H9 (cell line): ENCODE measurements around the gene ZBTB16. TPM values are rescaled to one million over a fixed set of nuclear protein-coding genes. Genes with fewer than 3 reads are reported as not detected.

Source experiments
- DNase-seq: peaks from one replicate; pipeline ENCODE4 v3.0.0-alpha.2; 2017
- H2AFZ ChIP-seq: one replicate; pipeline ENCODE4 v1.6.1; 2013; ENCODE audit warnings: mild to moderate bottlenecking, low read length, control low read depth, moderate library complexity
- H2AK5ac ChIP-seq: 2 replicates; pipeline ENCODE4 v1.6.1; 2013; ENCODE audit warnings: low read length, control low read depth, mixed read lengths; ENCODE audit not compliant: insufficient read length
- H2BK120ac ChIP-seq: one replicate; pipeline ENCODE4 v1.6.1; 2013; ENCODE audit warnings: low read depth, mild to moderate bottlenecking, low read length, control low read depth, inconsistent platforms; ENCODE audit not compliant: poor library complexity, severe bottlenecking
- H2BK12ac ChIP-seq: 2 replicates; pipeline ENCODE4 v1.6.1; 2013; ENCODE audit warnings: low read length, control low read depth, mixed read lengths, low read depth; ENCODE audit not compliant: insufficient read length
- H2BK15ac ChIP-seq: 2 replicates; pipeline ENCODE4 v1.6.1; 2013; ENCODE audit warnings: low read depth, low read length, control low read depth
- H2BK20ac ChIP-seq: one replicate; pipeline ENCODE4 v1.6.1; 2013; ENCODE audit warnings: low read depth, mild to moderate bottlenecking, low read length, control low read depth, inconsistent platforms; ENCODE audit not compliant: poor library complexity, severe bottlenecking
- H2BK5ac ChIP-seq: 2 replicates; pipeline ENCODE4 v1.6.1; 2013; ENCODE audit warnings: low read length, control low read depth, mixed read lengths; ENCODE audit not compliant: insufficient read length
- H3K14ac ChIP-seq: 2 replicates; pipeline ENCODE4 v1.6.1; 2013; ENCODE audit warnings: low read length, control low read depth; ENCODE audit not compliant: insufficient read depth
- H3K18ac ChIP-seq: 2 replicates; pipeline ENCODE4 v1.6.1; 2013; ENCODE audit warnings: low read depth, mild to moderate bottlenecking, mixed read lengths, low read length, control low read depth; ENCODE audit not compliant: insufficient read length
- H3K23ac ChIP-seq: 2 replicates; pipeline ENCODE4 v1.6.1; 2013; ENCODE audit warnings: low read length, control low read depth, mixed read lengths, low read depth; ENCODE audit not compliant: insufficient read length
- H3K23me2 ChIP-seq: 2 replicates; pipeline ENCODE4 v1.6.1; 2013; ENCODE audit warnings: low read depth, mild to moderate bottlenecking, mixed read lengths, low read length, control low read depth; ENCODE audit not compliant: insufficient read length, poor library complexity, severe bottlenecking
- H3K27ac ChIP-seq: 2 replicates; pipeline ENCODE4 v1.5.1; 2013; ENCODE audit warnings: low read length, control low read depth, mixed read lengths, low read depth; ENCODE audit not compliant: insufficient read length
- H3K27me3 ChIP-seq: 2 replicates; pipeline ENCODE4 v1.6.1; 2013; ENCODE audit warnings: low read length, control low read depth, inconsistent platforms; ENCODE audit not compliant: insufficient read depth
- H3K4ac ChIP-seq: 2 replicates; pipeline ENCODE4 v1.6.1; 2013; ENCODE audit warnings: low read depth, mild to moderate bottlenecking, control low read depth, inconsistent platforms, low read length, moderate library complexity
- H3K4me1 ChIP-seq: 2 replicates; pipeline ENCODE4 v1.6.1; 2013; ENCODE audit warnings: low read length, control low read depth, inconsistent platforms; ENCODE audit not compliant: insufficient read depth
- H3K4me2 ChIP-seq: 2 replicates; pipeline ENCODE4 v1.6.1; 2013; ENCODE audit warnings: low read length, control low read depth, mixed read lengths; ENCODE audit not compliant: insufficient read length, insufficient read depth
- H3K56ac ChIP-seq: 2 replicates; pipeline ENCODE4 v1.6.1; 2013; ENCODE audit warnings: low read depth, mild to moderate bottlenecking, mixed read lengths, low read length, control low read depth; ENCODE audit not compliant: insufficient read length
- H3K79me1 ChIP-seq: 2 replicates; pipeline ENCODE4 v1.6.1; 2013; ENCODE audit warnings: low read depth, mild to moderate bottlenecking, moderate library complexity, low read length, control low read depth, inconsistent platforms; ENCODE audit not compliant: insufficient read depth, poor library complexity, severe bottlenecking
- H3K79me2 ChIP-seq: 2 replicates; pipeline ENCODE4 v1.6.1; 2013; ENCODE audit warnings: low read length, control low read depth, inconsistent platforms; ENCODE audit not compliant: insufficient read depth
- H3K9ac ChIP-seq: 2 replicates; pipeline ENCODE4 v1.6.1; 2013; ENCODE audit warnings: low read length, control low read depth, mixed read lengths; ENCODE audit not compliant: insufficient read length; ENCODE audit errors: extremely low read depth
- H3K9me3 ChIP-seq: one replicate; pipeline ENCODE4 v1.6.1; 2013; ENCODE audit warnings: low read depth, low read length, inconsistent platforms; ENCODE audit not compliant: control insufficient read depth
- H3T11ph ChIP-seq: one replicate; pipeline ENCODE4 v1.6.1; 2013; ENCODE audit warnings: mild to moderate bottlenecking, low read length, control low read depth, inconsistent platforms
- H4K20me1 ChIP-seq: one replicate; pipeline ENCODE4 v1.6.1; 2013; ENCODE audit not compliant: control insufficient read depth, insufficient read length, insufficient read depth
- H4K5ac ChIP-seq: 2 replicates; pipeline ENCODE4 v1.6.1; 2013; ENCODE audit warnings: low read depth, mild to moderate bottlenecking, mixed read lengths, low read length, control low read depth; ENCODE audit not compliant: insufficient read length
- H4K8ac ChIP-seq: replicated peaks from 2 replicates; pipeline ENCODE4 v1.6.1; 2013; ENCODE audit warnings: low read length, control low read depth, mixed read lengths, low read depth; ENCODE audit not compliant: insufficient read length
- H4K91ac ChIP-seq: 2 replicates; pipeline ENCODE4 v1.6.1; 2013; ENCODE audit warnings: low read depth, mild to moderate bottlenecking, moderate library complexity, mixed read lengths, low read length, control low read depth; ENCODE audit not compliant: insufficient read length
- H3K27ac Mint-ChIP-seq, 3 experiments: 2 replicates in 2 of 3; 3 replicates in 1 of 3; pipeline ENCODE4 v1.8.0; 2020 to 2021; ENCODE audit warnings: mixed read lengths in 3 of 3, mild to moderate bottlenecking in 1 of 3, moderate library complexity in 1 of 3
- H3K27me3 Mint-ChIP-seq: 2 replicates; pipeline ENCODE4 v1.8.0; 2021; ENCODE audit warnings: low read depth, mild to moderate bottlenecking, moderate library complexity, mixed read lengths
- H3K36me3 Mint-ChIP-seq, 3 experiments: 2 replicates in 2 of 3; 3 replicates in 1 of 3; pipeline ENCODE4 v1.8.0; 2020 to 2021; ENCODE audit warnings: low read depth in 3 of 3, mixed read lengths in 3 of 3; ENCODE audit not compliant: insufficient read depth in 1 of 3
- H3K4me1 Mint-ChIP-seq, 2 experiments: 2 replicates each; pipeline ENCODE4 v1.8.0; 2020; ENCODE audit warnings: mixed read lengths in 2 of 2
- H3K4me3 Mint-ChIP-seq, 2 experiments: 2 replicates in 1 of 2; 3 replicates in 1 of 2; pipeline ENCODE4 v1.8.0; 2020 to 2021; ENCODE audit warnings: mild to moderate bottlenecking in 2 of 2, mixed read lengths in 2 of 2, moderate library complexity in 1 of 2
- H3K9me3 Mint-ChIP-seq, 2 experiments: 2 replicates in 1 of 2; 3 replicates in 1 of 2; pipeline ENCODE4 v1.8.0; 2020; ENCODE audit warnings: mild to moderate bottlenecking in 2 of 2, mixed read lengths in 2 of 2, moderate library complexity in 1 of 2
- WGBS: extraction: QIAGEN DNeasy Blood & Tissue Kit; methylation state at CpG from one replicate; pipeline ENCODE4 v1.1.7; 2013; ENCODE audit warnings: missing lambda C conversion rate, low lambda C conversion rate, mixed read lengths; ENCODE audit not compliant: insufficient read length; ENCODE audit errors: extremely low coverage; 5-methylcytosine and 5-hydroxymethylcytosine counted together
- total RNA-seq: library from RNA; stranded (reverse); gene quantifications from 2 replicates; pipeline ENCODE4 v1.2.1, GENCODE V29; 2021
- TF ChIP-seq, protein P1 (sequence below): fragments of 200-600 bp; sonication (generic); conservative IDR thresholded peaks from 3 replicates; pipeline ENCODE4 v1.8.0; 2021; ENCODE audit warnings: antibody characterized with exemption, mild to moderate bottlenecking

Gene ZBTB16
- total RNA-seq, 1 experiment from 2014 or later, result not detected

GRCh38 chr11:114152785-114153184 is 93.3 kb downstream of the ZBTB16 start:
- H3K9me3 ChIP-seq, result no peaks in the 10 kb centered on the region
- no peak overlapping the region for H4K5ac ChIP-seq
- H3K56ac ChIP-seq, result no peak overlapping the region
- H3K4me1 ChIP-seq, result no peaks in the 10 kb centered on the region
- H3K27ac ChIP-seq, result no peak overlapping the region
- no peaks in the 10 kb centered on the region for H3K79me2 ChIP-seq
- Mint-ChIP-seq H3K4me1 (peaks cover 0 to 4% of the 10 kb centered on the region in 2 experiments; a peak in 1 of 4 replicates), H3K9me3 (no peaks in the 10 kb centered on the region), H3K36me3 (no peaks in the 10 kb centered on the region; a peak in 1 of 7 replicates), H3K27ac (no peak overlapping the region), H3K4me3 (no peak overlapping the region), H3K27me3 (peaks cover 17% of the 10 kb centered on the region)
- H3K9ac ChIP-seq, result no peak overlapping the region
- no peaks in the 10 kb centered on the region for H4K20me1 ChIP-seq
- no peak overlapping the region for H2BK15ac ChIP-seq
- H2BK20ac ChIP-seq, result no peak overlapping the region
- H2BK5ac ChIP-seq, result no peak overlapping the region
- H3K23ac ChIP-seq, result no peak overlapping the region
- no peak overlapping the region for H2BK12ac ChIP-seq
- H3K27me3 ChIP-seq, result no peaks in the 10 kb centered on the region; the same call in 1 of the 2 replicates
- no peaks in the 10 kb centered on the region for H3K23me2 ChIP-seq
- H2BK120ac ChIP-seq, result no peak overlapping the region
- no peak overlapping the region for H2AK5ac ChIP-seq
- H3K4me2 ChIP-seq, result no peak overlapping the region
- no peak for DNase-seq
- H4K8ac ChIP-seq, result no peak overlapping the region
- no peak overlapping the region for H3K4ac ChIP-seq
- no peaks in the 10 kb centered on the region for H3K79me1 ChIP-seq
- H3K14ac ChIP-seq, result no peak overlapping the region
- H3T11ph ChIP-seq, result no peak overlapping the region
- H3K18ac ChIP-seq, result no peak overlapping the region
- H4K91ac ChIP-seq, result no peak overlapping the region
- WGBS, result no CpG with 5 or more reads among the region's 2 CpGs
- H2AFZ ChIP-seq, result no peak overlapping the region
- TF ChIP-seq, protein P1, sequence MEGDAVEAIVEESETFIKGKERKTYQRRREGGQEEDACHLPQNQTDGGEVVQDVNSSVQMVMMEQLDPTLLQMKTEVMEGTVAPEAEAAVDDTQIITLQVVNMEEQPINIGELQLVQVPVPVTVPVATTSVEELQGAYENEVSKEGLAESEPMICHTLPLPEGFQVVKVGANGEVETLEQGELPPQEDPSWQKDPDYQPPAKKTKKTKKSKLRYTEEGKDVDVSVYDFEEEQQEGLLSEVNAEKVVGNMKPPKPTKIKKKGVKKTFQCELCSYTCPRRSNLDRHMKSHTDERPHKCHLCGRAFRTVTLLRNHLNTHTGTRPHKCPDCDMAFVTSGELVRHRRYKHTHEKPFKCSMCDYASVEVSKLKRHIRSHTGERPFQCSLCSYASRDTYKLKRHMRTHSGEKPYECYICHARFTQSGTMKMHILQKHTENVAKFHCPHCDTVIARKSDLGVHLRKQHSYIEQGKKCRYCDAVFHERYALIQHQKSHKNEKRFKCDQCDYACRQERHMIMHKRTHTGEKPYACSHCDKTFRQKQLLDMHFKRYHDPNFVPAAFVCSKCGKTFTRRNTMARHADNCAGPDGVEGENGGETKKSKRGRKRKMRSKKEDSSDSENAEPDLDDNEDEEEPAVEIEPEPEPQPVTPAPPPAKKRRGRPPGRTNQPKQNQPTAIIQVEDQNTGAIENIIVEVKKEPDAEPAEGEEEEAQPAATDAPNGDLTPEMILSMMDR, result no peak
